ENCODE measurements around the gene SYTL2. TPM values are rescaled to one million over a fixed set of nuclear protein-coding genes. Genes with fewer than 3 reads are reported as not detected.
"Not testable (repeated sequence)": the region's sequence is repeated elsewhere in the genome, so short reads cannot be mapped to it uniquely, and the experiment has no call there.

SYTL2 gene
- total and polyA plus RNA-seq, 12 donors = 2.9 to 16.1 (median 5.1) TPM

- no peak for TF ChIP-seq CTCF (IDR thresholded peaks at IDR 0.05)
- ATAC-seq (peak in 3 of 8 donors; percentile 1 to 70 (median 12)), DNase-seq (no peak)
- Histone ChIP-seq H3K27me3 (no peaks in the 10 kb centered on the region), H3K9me3 (peaks cover 0 to 10% (median 0%) of the 10 kb centered on the region in 11 donors), H3K36me3 (no peaks in the 10 kb centered on the region), H3K4me3 (peak within 1 kb of the TSS; percentile 32 to 69 (median 60)), H3K27ac (peak within 1 kb of the TSS; percentile 41 to 93 (median 84)), H3K4me1 (peaks cover 0 to 18% (median 8%) of the 10 kb centered on the region in 9 donors)
- WGBS, 2 donors = 18 to 29% methylated on average over 13 of the region's 13 CpGs
- intact Hi-C loops (cut with DNase I) = loop anchor here in 9 of 10 donors (2.0 to 10.0 kb wide), 16 partner anchors 80 to 960 kb away; partner anchors contain the start of genes HIKESHI (in 1 of the 9) and PICALM (in 1 of the 9)
Measured at GRCh38 chr11:85855341-85855656, 44.4 kb upstream of the SYTL2 start, which contains the start of gene CCDC83. Gene CCDC83 (plus strand): TSS chr11:85855383. CDS start chr11:85865124, 9,741 bp downstream.

- Histone ChIP-seq H3K9me3 (peaks cover 0 to 10% (median 0%) of the 10 kb centered on the region in 11 donors), H3K4me1 (peaks cover 0 to 18% (median 8%) of the 10 kb centered on the region in 9 donors), H3K27ac (peak overlapping the region; percentile 41 to 93 (median 84)), H3K4me3 (peak overlapping the region; percentile 32 to 69 (median 60)), H3K27me3 (no peaks in the 10 kb centered on the region), H3K36me3 (no peaks in the 10 kb centered on the region)
- ATAC-seq (peak; percentile 98 to 99 (median 98)), DNase-seq (peak; percentile 88 to 91)
- WGBS, 2 donors = 0% methylated on average over 62 of the region's 62 CpGs
- intact Hi-C loops (cut with DNase I) = loop anchor here in 9 of 10 donors (2.0 to 10.0 kb wide), 16 partner anchors 80 to 960 kb away; partner anchors contain the start of genes HIKESHI (in 1 of the 9) and PICALM (in 1 of the 9)
- TF ChIP-seq CTCF (IDR thresholded peaks at IDR 0.05) = peak; percentile 90 to 99 (median 97)
Measured at GRCh38 chr11:85854557-85855340, 43.8 kb upstream of the SYTL2 start.

- TF ChIP-seq CTCF (IDR thresholded peaks at IDR 0.05) = no peak
- H3K27ac ChIP-seq = peak overlapping the region; percentile 41 to 93 (median 84)
- DNase-seq (no peak), ATAC-seq (no peak)
- peaks cover 0 to 8% (median 0%) of the 10 kb centered on the region in 11 donors for H3K9me3 ChIP-seq
- no peaks in the 10 kb centered on the region for H3K36me3 ChIP-seq
- H3K4me3 ChIP-seq = peak overlapping the region; percentile 32 to 69 (median 60)
- H3K27me3 ChIP-seq = no peaks in the 10 kb centered on the region
- intact Hi-C loops (cut with DNase I) = loop anchor here in 8 of 10 donors (2.0 to 10.0 kb wide), 11 partner anchors 81 to 961 kb away; partner anchors contain the start of genes HIKESHI (in 1 of the 8) and PICALM (in 1 of the 8)
- H3K4me1 ChIP-seq = peaks cover 0 to 18% (median 8%) of the 10 kb centered on the region in 9 donors
- 27 to 28% methylated on average over 7 of the region's 7 CpGs for WGBS, 2 donors
Measured at GRCh38 chr11:85854212-85854556, 43.2 kb upstream of the SYTL2 start.

DNA sequence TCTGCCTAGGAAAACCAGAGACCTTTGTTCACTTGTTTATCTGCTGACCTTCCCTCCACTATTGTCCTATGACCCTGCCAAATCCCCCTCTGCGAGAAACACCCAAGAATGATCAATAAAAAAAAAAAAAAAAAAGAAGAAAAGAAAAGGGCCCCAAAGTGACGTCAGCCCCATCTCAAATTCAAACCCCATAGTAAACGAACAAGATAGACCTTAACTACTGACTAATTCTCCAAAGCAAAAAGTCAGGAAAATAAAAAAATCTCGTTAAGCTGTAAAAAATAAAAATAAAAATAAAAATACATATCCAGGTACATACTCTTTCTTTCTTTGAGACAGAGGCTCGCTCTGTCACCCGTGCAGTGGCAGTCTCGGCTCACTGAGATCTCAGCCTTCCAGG is 42.6 kb upstream of the SYTL2 start:
- not testable (repeated sequence) for DNase-seq, H3K27me3 ChIP-seq, H3K36me3 ChIP-seq, H3K9me3 ChIP-seq, ATAC-seq, H3K27ac ChIP-seq
- 98 to 100% methylated on average over 6 of the region's 7 CpGs for WGBS, 2 donors
- intact Hi-C loops (cut with DNase I) = loop anchor here in 6 of 10 donors (10.0 kb wide), 10 partner anchors 81 to 961 kb away; partner anchors contain the start of genes HIKESHI (in 1 of the 6) and PICALM (in 1 of the 6)
- Histone ChIP-seq H3K4me3 (peak overlapping the region in 3 of 10 donors; percentile 58 to 65 (median 65)), H3K4me1 (peaks cover 0 to 18% (median 8%) of the 10 kb centered on the region in 9 donors)

- not testable (repeated sequence) for H3K36me3 ChIP-seq, H3K9me3 ChIP-seq, H3K27me3 ChIP-seq, H3K27ac ChIP-seq, H3K4me3 ChIP-seq, ATAC-seq, DNase-seq
- H3K4me1 ChIP-seq = peaks cover 0 to 18% (median 8%) of the 10 kb centered on the region in 9 donors
- intact Hi-C loops (cut with DNase I) = loop anchor here in 6 of 10 donors (10.0 kb wide), 10 partner anchors 82 to 962 kb away; partner anchors contain the start of genes HIKESHI (in 1 of the 6) and PICALM (in 1 of the 6)
- whole genome bisulfite sequencing, 2 donors = 97 to 99% methylated on average over 32 to 33 of the region's 33 CpGs
Measured at GRCh38 chr11:85852754-85853153, 41.8 kb upstream of the SYTL2 start.
